Esophagus squamous epithelium (tissue), 4 donors: ENCODE results near the gene NFX1.

Experiments used
- POLR2A ChIP-seq, 4 donors: fragments of 450-650 bp; IDR thresholded peaks; one replicate each; pipeline ENCODE4 v1.6.1; 2017; ENCODE audit warnings: antibody characterized with exemption in 4 of 4, mild to moderate bottlenecking in 4 of 4, moderate library complexity in 3 of 4
- TF ChIP-seq, protein P1 (sequence below), 6 experiments: fragments of 450-650 bp in 4 of 6; fragments of 200-600 bp in 2 of 6; sonication (generic) in 2 of 6; IDR thresholded peaks; one replicate each; pipeline ENCODE4 v1.5.1; 2016 to 2019; ENCODE audit warnings: antibody characterized with exemption in 6 of 6, mild to moderate bottlenecking in 4 of 6, moderate library complexity in 4 of 6

DNA sequence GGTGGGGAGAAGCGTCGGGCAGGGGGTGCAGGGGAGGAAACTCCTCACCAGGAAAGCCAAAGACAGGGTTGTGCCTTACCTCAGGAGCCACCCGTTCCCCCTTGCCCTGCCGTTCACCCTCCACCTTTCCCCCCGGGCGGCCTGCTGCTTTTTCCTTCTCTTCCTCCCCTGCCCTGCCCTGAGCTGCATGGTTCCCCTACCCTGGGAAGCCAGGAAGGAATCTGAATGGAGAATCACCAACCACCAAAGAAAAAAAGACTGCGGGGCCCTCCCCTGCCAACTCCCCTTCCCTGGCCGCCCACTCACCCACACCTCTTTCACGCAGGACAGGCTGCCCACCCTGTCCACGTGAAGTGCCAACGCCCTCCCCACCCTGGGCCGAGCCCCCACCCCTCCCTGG is 820 bp upstream of the NFX1 start:
- TF ChIP-seq, protein P1, sequence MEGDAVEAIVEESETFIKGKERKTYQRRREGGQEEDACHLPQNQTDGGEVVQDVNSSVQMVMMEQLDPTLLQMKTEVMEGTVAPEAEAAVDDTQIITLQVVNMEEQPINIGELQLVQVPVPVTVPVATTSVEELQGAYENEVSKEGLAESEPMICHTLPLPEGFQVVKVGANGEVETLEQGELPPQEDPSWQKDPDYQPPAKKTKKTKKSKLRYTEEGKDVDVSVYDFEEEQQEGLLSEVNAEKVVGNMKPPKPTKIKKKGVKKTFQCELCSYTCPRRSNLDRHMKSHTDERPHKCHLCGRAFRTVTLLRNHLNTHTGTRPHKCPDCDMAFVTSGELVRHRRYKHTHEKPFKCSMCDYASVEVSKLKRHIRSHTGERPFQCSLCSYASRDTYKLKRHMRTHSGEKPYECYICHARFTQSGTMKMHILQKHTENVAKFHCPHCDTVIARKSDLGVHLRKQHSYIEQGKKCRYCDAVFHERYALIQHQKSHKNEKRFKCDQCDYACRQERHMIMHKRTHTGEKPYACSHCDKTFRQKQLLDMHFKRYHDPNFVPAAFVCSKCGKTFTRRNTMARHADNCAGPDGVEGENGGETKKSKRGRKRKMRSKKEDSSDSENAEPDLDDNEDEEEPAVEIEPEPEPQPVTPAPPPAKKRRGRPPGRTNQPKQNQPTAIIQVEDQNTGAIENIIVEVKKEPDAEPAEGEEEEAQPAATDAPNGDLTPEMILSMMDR (IDR thresholded peaks at IDR 0.05), result no peak
- TF ChIP-seq POLR2A (IDR thresholded peaks at IDR 0.05), result no peak
